ENCODE measurements around the gene PRKAR1A.

PRKAR1A gene

DNA sequence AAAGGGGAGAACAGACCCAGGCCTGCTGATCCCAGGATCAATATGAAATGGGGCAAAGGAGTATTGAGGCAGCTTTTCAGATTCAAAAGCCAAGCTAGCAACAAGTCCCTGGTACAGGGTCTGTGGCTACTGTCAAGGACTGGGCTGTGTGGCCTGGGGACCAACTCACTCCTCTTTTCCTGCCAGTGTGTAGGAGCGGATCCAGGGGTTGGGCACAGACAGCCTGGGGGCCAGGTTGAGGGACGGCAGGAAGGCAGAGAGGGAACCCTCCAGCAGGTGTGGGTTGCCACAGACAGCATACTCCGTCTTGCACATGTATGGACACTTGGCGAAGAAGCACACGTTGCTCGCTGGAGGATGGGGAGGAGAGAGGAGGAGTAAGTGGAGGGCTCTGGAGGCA is 29.6 kb downstream of the PRKAR1A start:
- DNase-seq (ENCODE audit: low read depth), result no peak
- H3K4me3 ChIP-seq (replicated peaks; ENCODE audit: low read depth, low read length), result no peak overlapping the region
- TF ChIP-seq CTCF (IDR thresholded peaks at IDR 0.05; ENCODE audit: low read length, missing control alignments), result no peak

- no peak for TF ChIP-seq CTCF (IDR thresholded peaks at IDR 0.05; ENCODE audit: low read length, missing control alignments)
- no peak overlapping the region for H3K4me3 ChIP-seq (replicated peaks; ENCODE audit: low read depth, low read length)
- DNase-seq (ENCODE audit: low read depth), result no peak
Measured at GRCh38 chr17:68542698-68543463, 30.7 kb downstream of the PRKAR1A start.

DNA sequence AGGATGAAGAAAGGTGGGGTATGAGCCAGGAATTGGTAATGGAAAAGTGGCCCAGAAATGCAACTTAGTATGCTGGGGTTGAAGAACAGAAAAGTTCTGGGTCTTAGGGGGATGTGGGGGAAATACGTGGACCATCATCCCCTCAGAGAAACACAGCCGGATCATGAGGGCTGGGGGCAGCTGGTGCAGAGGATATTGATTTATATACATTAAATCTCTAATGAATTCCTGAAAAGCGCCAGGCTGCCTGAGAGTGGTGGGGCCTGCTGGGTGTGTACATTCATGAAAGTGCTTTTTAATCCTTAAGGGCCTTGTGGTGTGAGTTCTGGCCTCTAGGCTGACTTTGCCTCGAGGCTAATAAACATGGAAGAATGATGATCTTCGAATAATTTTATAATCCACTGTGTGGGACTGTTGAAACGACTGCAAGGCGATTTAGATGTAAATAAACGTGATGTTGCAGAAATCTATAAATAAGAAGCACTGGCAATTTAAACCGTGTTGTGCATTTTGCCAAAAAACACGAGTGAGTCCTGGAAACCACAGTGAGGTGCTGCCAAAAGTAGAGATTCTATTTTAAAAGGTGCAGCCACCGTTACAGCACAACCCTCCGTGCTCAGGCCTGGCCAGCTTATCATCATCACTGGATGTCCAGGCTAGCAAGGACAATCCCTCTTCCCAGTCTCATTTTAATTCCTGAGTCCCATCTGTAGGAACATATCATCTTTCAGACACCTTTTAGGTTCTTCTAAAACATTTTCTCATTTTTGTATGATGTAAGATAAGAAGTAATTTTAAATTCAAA is 32.1 kb downstream of the PRKAR1A start:
- no peak overlapping the region for H3K4me3 ChIP-seq (replicated peaks; ENCODE audit: low read depth, low read length)
- no peak for DNase-seq (ENCODE audit: low read depth)
- TF ChIP-seq CTCF (IDR thresholded peaks at IDR 0.05; ENCODE audit: low read length, missing control alignments), result no peak

DNA sequence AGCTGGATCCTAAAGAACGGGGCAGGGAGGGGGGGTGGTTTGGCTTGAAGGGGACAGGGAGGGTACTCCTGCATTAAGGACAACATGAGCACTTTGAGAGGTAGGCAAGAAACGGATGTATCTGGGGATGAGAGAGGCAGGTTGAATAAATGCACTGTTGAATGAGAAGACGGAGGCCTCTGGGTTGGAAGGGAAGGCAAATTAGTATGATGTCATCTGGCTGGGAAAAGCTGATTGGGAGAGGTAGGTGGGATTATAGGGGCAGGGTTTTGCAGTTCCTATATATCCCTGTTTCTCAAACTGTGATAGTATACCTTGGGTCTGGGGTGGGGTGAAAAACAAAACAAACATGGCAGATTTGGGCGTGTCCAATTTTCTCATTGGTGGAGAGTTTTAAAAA is 44.3 kb downstream of the PRKAR1A start:
- TF ChIP-seq CTCF (IDR thresholded peaks at IDR 0.05; ENCODE audit: low read length, missing control alignments), result no peak
- H3K4me3 ChIP-seq (replicated peaks; ENCODE audit: low read depth, low read length), result no peak overlapping the region
- DNase-seq (ENCODE audit: low read depth), result no peak

GRCh38 chr17:68559316-68559715 is 47.1 kb downstream of the PRKAR1A start:
- TF ChIP-seq CTCF (IDR thresholded peaks at IDR 0.05; ENCODE audit: low read length, missing control alignments), result no peak
- no peak for DNase-seq (ENCODE audit: low read depth)
- H3K4me3 ChIP-seq (replicated peaks; ENCODE audit: low read depth, low read length), result no peak overlapping the region

- peak; percentile 16 for DNase-seq (ENCODE audit: low read depth)
- no peak for TF ChIP-seq CTCF (IDR thresholded peaks at IDR 0.05; ENCODE audit: low read length, missing control alignments)
Measured at GRCh38 chr17:68560966-68561720, 48.9 kb downstream of the PRKAR1A start.

More at GRCh38 chr17:68560966-68561720, 48.9 kb downstream of the PRKAR1A start:
- no peak overlapping the region for H3K4me3 ChIP-seq (replicated peaks; ENCODE audit: low read depth, low read length)
